ENCODE results near the gene CNTN1. TPM values are rescaled to one million over a fixed set of nuclear protein-coding genes. Genes with fewer than 3 reads are reported as not detected.

CNTN1 gene
- total RNA-seq, 1 donor from 2014 or later = not detected

DNA sequence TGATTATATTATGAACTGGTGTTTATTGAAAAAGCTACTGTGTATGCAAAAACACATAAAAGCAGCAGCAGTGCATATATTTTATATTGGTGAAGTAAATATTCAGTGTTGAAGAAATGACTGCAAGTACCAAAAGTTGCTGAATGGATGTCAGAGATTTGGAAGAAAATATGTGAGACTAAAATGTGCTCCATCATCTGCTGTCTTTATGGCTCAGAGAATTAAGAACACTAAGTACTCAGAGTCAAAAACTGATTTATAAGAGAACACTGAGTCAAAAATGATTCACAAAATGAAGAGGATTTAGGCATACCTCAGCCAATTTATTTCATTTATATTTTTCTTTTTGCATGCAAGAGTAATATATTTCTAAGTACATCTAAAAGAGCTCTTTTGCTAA is 409.6 kb downstream of the CNTN1 start:
- H3K4me3 Mint-ChIP-seq = no peak overlapping the region
- H3K27ac Mint-ChIP-seq = no peak overlapping the region
- H3K4me1 Mint-ChIP-seq (ENCODE audit: low read depth) = no peaks in the 10 kb centered on the region
- no peak for DNase-seq (ENCODE audit: low spot score)
- no peaks in the 10 kb centered on the region for H3K9me3 Mint-ChIP-seq
- H3K27me3 Mint-ChIP-seq (ENCODE audit: insufficient read depth) = no peaks in the 10 kb centered on the region
- intact Hi-C loops (cut with micrococcal nuclease) = no loop called here
- H3K36me3 Mint-ChIP-seq (ENCODE audit: low read depth) = no peaks in the 10 kb centered on the region

DNA sequence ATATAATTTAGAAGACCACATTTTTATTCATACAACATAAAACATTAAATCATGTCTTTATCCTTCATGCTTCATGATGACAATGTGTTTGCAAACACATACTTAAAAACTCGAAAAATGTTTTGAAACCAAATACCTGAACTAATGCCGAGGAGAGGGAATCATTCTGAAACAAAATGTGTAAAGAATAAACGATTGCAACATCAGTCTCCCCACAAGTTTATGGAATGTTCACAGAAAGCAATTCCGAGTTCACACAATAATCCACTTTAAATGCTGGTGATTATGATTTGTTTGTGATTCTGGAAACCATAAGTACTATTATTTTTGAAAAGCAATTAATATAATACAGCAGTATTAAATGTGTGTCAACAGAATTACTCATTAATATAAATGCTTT is 411.4 kb downstream of the CNTN1 start:
- Mint-ChIP-seq H3K27me3 (ENCODE audit: insufficient read depth) (no peaks in the 10 kb centered on the region), H3K4me3 (no peak overlapping the region), H3K4me1 (ENCODE audit: low read depth) (no peaks in the 10 kb centered on the region), H3K36me3 (ENCODE audit: low read depth) (no peaks in the 10 kb centered on the region), H3K27ac (no peak overlapping the region), H3K9me3 (no peaks in the 10 kb centered on the region)
- no peak for DNase-seq (ENCODE audit: low spot score)
- intact Hi-C loops (cut with micrococcal nuclease) = no loop called here

DNA sequence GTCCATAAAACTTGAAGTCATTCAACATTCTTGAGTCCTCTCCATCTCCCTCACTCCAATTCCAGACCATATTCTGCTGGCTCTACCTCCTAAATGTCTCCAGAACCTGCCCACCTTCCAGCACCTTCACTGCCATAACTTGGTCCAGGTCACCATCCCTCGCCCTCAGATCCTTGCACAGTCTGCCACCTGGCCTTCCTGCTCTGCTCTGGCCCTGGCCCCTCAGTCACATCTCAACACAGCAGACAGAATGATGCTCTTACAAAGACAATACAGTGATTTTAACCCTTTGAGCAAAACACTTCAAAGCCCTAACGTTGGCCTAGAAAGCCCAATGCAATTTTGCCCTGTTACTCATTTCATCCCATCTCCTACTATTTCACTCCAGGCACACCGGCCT is 414.1 kb downstream of the CNTN1 start:
- H3K36me3 Mint-ChIP-seq (ENCODE audit: low read depth) = no peaks in the 10 kb centered on the region
- no peak overlapping the region for H3K27ac Mint-ChIP-seq
- H3K4me3 Mint-ChIP-seq = no peak overlapping the region
- DNase-seq (ENCODE audit: low spot score) = no peak
- H3K9me3 Mint-ChIP-seq = no peaks in the 10 kb centered on the region
- H3K27me3 Mint-ChIP-seq (ENCODE audit: insufficient read depth) = no peaks in the 10 kb centered on the region
- intact Hi-C loops (cut with micrococcal nuclease) = no loop called here
- no peaks in the 10 kb centered on the region for H3K4me1 Mint-ChIP-seq (ENCODE audit: low read depth)

DNA sequence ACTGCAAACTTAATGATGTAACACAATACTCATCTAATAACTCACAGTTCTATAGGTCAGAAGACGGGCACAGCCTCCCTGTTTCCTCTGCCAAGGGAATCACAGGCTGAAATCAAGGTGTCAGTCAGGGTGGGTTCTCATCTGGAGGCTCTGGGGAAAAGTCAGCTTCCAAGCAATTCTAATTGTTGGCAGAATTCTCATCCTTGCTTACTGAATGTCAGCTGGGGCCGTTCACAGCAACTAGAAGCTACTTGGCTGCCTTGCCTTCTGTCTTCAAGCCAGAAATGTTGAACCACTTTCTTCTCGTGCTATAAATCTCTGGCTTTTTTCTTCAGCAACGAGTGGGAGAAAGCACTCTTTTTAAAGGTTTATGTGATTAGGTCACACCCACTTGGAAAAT is 415.8 kb downstream of the CNTN1 start:
- Mint-ChIP-seq H3K36me3 (ENCODE audit: low read depth) (no peaks in the 10 kb centered on the region), H3K27me3 (ENCODE audit: insufficient read depth) (no peaks in the 10 kb centered on the region), H3K4me1 (ENCODE audit: low read depth) (no peaks in the 10 kb centered on the region), H3K9me3 (no peaks in the 10 kb centered on the region), H3K27ac (no peak overlapping the region), H3K4me3 (no peak overlapping the region)
- intact Hi-C loops (cut with micrococcal nuclease) = no loop called here
- no peak for DNase-seq (ENCODE audit: low spot score)

DNA sequence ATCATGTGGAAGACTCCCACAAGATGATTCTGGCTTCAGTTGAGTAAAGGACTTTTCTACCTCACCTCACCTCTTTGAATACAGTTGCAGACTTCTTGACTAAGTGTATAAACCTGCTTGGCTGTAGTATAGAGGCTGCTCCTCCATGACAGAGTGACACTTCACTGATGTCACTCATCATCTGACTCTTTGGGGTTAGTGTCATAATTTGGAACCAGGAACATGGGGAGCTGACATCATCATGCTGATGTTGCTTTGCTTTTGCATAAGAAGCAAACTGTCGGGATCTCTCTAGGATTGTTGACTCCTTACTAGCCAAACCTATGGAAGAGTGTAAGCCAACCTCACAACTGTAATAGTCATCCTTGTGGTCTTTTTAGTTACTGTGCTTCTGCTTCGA is 420.7 kb downstream of the CNTN1 start:
- H3K27ac Mint-ChIP-seq = no peak overlapping the region
- H3K27me3 Mint-ChIP-seq (ENCODE audit: insufficient read depth) = no peaks in the 10 kb centered on the region
- no peaks in the 10 kb centered on the region for H3K36me3 Mint-ChIP-seq (ENCODE audit: low read depth)
- no peak overlapping the region for H3K4me3 Mint-ChIP-seq
- intact Hi-C loops (cut with micrococcal nuclease) = no loop called here
- H3K4me1 Mint-ChIP-seq (ENCODE audit: low read depth) = no peaks in the 10 kb centered on the region
- DNase-seq (ENCODE audit: low spot score) = no peak
- H3K9me3 Mint-ChIP-seq = no peaks in the 10 kb centered on the region

DNA sequence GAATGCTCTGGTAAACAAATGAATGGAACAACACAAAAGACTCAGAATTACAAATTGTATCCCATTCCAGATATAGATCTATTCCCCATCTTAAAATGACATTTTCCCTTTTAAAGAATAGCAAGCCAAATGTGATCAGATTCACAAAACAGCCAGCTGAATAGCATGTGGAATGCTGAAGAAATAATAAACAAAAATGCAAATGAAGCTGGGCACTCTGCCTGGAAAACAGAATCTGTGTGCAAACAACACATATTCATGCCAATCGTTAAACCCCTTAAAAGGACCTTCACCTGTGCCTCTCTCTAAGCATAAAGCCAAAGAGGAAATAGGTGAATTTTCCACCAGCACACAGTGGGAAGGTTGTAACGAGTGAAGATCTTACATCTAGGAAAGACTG is 428.0 kb downstream of the CNTN1 start:
- no peaks in the 10 kb centered on the region for H3K9me3 Mint-ChIP-seq
- DNase-seq (ENCODE audit: low spot score) = no peak
- no peak overlapping the region for H3K27ac Mint-ChIP-seq
- no peaks in the 10 kb centered on the region for H3K36me3 Mint-ChIP-seq (ENCODE audit: low read depth)
- intact Hi-C loops (cut with micrococcal nuclease) = no loop called here
- H3K4me3 Mint-ChIP-seq = no peak overlapping the region
- H3K27me3 Mint-ChIP-seq (ENCODE audit: insufficient read depth) = no peaks in the 10 kb centered on the region
- H3K4me1 Mint-ChIP-seq (ENCODE audit: low read depth) = no peaks in the 10 kb centered on the region

DNA sequence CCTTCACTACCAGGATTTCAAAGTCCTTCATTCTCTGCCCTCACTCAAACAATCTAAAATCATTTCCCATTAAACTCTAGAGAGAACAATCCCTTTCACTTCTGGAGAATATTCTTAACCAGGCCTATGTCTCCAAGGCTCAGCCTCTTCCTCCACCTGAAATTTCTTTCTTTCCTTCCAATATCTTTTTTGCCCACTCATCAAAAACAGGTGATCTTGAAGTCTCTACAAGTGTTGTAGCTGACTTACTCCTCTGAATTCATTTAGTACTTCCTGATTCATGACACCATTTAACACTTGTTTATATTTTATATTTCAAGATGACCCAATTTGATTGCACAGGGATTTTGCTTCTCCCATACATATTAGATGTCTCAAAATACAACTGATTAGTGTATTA is 429.1 kb downstream of the CNTN1 start:
- DNase-seq (ENCODE audit: low spot score) = no peak
- H3K36me3 Mint-ChIP-seq (ENCODE audit: low read depth) = no peaks in the 10 kb centered on the region
- H3K27me3 Mint-ChIP-seq (ENCODE audit: insufficient read depth) = no peaks in the 10 kb centered on the region
- no peak overlapping the region for H3K4me3 Mint-ChIP-seq
- no peak overlapping the region for H3K27ac Mint-ChIP-seq
- no peaks in the 10 kb centered on the region for H3K9me3 Mint-ChIP-seq
- intact Hi-C loops (cut with micrococcal nuclease) = no loop called here
- H3K4me1 Mint-ChIP-seq (ENCODE audit: low read depth) = no peaks in the 10 kb centered on the region
